ENCODE results near the gene PLEKHG4B.
"Not testable (repeated sequence)": the region's sequence is repeated elsewhere in the genome, so short reads cannot be mapped to it uniquely, and the experiment has no call there.

The PLEKHG4B gene, protein sequence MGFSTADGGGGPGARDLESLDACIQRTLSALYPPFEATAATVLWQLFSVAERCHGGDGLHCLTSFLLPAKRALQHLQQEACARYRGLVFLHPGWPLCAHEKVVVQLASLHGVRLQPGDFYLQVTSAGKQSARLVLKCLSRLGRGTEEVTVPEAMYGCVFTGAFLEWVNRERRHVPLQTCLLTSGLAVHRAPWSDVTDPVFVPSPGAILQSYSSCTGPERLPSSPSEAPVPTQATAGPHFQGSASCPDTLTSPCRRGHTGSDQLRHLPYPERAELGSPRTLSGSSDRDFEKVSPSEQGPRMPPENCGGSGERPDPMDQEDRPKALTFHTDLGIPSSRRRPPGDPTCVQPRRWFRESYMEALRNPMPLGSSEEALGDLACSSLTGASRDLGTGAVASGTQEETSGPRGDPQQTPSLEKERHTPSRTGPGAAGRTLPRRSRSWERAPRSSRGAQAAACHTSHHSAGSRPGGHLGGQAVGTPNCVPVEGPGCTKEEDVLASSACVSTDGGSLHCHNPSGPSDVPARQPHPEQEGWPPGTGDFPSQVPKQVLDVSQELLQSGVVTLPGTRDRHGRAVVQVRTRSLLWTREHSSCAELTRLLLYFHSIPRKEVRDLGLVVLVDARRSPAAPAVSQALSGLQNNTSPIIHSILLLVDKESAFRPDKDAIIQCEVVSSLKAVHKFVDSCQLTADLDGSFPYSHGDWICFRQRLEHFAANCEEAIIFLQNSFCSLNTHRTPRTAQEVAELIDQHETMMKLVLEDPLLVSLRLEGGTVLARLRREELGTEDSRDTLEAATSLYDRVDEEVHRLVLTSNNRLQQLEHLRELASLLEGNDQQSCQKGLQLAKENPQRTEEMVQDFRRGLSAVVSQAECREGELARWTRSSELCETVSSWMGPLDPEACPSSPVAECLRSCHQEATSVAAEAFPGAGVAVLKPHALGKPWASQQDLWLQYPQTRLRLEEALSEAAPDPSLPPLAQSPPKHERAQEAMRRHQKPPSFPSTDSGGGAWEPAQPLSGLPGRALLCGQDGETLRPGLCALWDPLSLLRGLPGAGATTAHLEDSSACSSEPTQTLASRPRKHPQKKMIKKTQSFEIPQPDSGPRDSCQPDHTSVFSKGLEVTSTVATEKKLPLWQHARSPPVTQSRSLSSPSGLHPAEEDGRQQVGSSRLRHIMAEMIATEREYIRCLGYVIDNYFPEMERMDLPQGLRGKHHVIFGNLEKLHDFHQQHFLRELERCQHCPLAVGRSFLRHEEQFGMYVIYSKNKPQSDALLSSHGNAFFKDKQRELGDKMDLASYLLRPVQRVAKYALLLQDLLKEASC (N-terminal part only)

DNA sequence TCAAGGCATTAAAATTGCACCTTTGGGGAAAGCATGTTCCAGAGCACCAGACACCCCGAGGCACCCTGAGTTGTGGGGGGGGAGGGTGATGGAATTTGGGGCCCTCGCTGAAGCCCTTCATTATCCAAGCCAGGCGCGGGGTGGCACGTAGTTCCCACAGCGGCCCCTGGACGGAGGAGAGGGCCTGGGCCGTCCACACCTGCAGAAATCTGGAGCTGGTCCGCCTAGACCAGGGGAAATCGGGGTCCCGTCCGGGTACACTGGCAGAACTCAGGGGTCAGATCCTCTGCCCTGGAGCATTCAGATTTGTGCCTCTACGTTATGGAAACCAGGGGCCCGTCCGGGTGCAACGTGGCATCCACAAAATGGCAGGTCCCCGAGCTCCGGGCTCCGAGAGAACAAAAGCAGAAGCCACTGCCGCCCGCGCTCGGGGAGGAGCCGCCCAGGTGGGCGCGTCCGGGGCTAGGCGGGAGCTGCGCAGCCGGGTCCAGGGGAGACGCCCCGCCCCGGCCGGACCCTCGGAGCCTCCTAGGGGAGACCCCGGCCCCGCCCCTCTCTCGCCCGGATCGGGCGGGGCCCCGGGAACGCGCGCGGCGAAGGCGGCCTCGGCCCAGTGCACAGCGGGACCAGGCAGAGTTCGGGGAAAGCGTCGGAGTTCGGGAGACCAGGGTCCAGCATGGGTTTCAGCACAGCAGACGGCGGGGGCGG, at the start of gene PLEKHG4B:
PLEKHG4B (plus strand) TSS at position 613 of the 708 bp plus-strand sequence; CDS start at position 677, 64 bp downstream.
- ATAC-seq: no peak

DNA sequence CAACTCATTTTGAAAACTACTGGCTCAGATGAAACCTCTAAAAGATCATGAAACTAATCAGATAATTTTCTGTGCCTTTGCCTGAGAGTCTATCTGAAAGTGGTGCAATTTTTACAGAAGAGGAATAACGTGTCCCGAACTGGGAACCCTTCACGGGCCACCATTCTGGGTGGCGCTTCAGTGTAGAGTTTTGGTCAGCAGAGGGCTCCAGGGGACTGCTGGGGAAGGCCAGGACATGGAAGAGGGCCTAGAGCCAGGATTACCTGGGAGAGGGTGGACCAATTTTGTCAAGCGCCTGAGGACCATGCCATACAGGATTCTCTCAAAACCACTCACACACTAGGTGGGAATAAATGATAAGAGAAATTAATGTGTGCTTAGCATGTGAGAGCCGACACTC, 49.7 kb upstream of the PLEKHG4B start:
- ATAC-seq: no peak

DNA sequence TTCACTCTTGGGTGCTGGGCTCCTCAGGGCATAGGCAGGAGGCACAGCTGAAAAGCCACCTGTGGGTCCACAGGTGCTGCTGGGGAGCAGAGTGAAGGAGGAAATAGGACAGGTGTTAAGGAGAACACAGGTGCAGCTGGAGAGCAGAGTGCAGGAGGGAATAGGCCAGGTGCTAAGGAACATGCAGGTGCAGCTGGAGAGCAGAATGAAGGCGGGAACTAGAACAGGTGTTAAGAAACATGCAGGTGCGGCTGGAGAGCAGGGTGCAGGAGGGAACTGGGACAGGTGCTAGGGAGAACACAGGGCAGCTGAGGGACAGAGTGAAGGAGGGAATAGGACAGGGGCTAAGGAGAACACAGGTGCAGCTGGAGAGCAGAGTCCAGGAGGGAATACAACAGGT, 43.8 kb upstream of the PLEKHG4B start:
- ATAC-seq: no peak

DNA sequence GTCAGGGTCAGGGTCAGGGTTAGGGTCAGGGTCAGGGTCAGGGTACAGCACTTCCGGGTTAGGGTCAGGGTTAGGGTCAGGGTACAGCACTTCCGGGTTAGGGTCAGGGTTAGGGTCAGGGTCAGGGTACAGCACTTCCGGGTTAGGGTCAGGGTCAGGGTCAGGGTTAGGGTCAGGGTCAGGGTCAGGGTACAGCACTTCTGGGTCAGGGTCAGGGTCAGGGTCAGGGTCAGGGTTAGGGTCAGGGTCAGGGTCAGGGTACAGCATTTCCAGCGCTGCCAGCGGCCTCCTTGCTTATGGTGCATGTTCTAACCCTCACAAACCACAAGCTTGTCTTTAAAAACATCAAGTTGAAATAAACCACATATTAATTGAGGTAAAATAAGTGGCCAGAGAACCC, 42.4 kb upstream of the PLEKHG4B start:
- ATAC-seq: not testable (repeated sequence)

DNA sequence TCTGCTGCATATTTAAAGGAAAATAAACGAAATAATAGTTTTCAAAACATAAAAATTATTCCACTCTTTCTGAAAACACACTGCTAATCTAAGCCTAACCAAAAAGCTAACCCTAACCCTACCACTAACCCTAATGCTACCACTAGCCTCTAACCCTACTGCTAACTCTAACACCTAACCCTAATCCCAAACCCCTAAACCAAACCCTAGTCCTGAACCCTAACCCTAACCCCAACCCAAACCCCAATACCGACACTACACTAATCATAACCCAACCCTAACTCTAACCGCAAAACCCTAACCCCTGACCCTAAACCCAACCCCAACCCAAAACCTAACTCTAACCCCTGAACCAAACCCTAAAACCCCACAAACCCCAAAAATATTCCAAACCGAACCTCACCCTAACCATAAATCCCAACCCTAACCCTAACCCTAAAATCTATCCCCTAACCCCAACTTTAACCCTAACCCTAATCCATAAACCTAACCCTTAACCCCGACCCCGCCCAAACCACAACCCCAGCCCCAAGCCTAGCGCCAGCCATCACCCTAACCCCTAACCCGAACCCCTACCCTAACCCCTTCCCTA, 41.9 kb upstream of the PLEKHG4B start:
- ATAC-seq: no peak

DNA sequence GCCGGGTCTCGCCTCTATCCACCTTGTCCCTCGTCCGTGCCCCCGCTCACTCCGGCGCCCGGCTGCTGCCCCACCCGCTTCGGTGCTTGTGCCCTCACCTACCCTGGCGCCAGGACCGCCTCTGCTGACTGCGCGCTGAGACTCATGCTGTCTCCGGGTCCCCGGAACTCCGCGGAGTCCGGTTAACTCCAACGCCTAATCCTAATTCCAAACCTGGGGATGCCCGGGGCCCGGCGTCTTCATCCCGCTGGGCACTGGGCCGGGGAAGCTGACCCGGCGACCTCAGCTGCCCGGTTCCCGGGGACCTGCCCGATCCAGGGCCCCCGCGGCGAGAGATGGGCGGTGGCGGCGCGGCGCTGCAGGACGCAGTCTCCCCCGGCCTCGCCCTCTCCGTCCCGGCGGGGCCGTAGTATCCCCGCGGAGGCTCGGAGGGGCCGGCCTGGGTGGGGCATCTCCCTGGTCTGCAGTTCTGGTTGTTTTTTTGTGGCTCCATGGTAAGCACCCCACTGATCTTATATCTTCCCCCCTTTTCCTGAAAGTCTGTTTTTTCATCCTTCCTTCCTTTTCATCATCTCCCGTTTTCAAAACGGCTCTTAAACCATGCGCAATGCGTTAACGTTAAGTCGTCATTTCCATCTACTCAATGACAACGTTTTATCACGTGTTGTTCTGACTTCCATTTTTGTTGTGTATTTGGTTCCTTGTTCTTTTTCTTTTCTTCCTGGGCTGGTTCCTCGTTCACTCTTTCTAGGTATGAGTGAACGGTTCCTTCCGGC, 41.1 kb upstream of the PLEKHG4B start:
- no peak for ATAC-seq

DNA sequence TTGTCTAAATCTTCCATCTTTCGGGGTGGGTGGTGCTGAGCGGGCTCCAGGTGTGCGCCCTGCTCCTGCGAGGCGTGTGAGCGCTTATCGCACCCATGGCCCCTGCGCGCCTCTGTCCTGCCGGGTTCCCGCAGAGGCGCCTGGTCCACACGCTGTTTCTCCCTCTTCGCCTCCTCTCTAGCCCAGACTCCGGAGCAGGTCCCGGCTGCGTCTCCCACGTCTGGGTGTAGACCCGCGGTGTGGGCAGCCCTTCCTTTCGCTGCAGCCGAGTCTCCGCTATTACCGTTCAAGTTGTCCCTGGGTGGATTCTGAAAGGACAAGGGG, 40.5 kb upstream of the PLEKHG4B start:
- ATAC-seq: no peak

DNA sequence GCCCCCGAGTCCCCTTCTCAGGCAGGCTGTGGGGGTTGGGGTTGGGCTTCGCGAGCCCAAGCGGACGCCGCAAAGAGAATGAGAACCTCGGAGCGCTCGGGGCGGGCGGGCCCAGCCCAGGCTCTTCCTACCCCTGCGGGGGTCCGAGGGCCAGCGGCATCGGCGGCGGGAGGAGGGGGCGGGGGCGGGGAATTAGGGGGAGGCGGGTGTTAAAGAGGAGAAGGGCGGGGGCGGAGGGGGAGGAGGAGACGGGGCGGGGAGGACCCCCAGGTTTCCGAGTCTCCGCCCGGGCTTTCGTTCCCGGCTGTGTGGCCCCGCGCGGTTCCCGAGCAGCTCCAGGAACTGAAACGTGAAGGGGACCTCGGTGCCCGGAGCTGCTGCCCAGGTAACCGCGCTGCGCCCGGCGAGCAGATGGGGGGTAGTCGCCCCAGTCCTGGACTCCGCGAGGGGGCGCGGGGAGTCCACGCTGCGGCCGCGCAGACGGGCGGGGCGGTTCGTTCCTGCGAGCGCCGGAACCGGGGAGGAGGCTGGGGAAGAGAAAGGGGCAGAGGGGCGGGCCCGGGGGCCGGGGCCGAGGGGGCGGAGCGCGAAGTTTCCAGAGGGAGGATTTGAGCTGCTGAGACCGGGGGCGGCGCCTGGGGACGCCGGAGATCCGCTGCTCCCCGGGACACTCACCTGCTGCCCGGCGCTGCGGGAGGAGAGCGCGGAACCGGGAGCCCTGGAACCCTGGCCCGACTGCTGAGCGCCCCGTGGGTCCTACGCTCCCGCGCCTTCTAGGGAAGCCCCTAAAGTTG, 38.4 kb upstream of the PLEKHG4B start:
- ATAC-seq: peak; percentile 27 to 28

DNA sequence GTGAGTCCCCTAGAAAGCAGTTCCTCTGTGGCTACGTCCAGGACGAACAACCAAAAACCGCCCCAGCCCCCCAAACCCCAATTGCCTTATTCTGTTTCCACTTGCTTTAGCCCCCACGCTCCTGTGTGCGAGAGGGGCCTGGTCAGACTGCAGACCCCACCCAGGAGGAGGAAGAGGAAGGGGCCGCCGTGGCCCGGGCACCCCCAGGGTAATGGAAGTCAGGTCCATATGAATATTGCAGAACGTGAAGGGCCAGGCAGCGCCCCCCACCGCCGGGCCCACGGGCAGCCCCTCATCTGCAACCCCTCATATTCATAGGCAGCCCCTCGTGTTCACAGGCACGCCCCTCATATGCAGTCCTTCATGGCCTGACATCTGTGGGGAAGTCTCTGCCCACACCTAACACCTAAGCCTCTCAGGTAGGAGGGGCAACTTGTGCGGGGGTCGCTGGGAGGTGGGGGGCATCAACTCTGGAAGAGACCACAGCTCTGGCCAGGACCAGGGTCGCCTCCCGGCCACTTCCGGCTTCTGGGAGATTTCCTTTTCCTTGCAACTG, 37.7 kb upstream of the PLEKHG4B start:
- ATAC-seq: no peak

DNA sequence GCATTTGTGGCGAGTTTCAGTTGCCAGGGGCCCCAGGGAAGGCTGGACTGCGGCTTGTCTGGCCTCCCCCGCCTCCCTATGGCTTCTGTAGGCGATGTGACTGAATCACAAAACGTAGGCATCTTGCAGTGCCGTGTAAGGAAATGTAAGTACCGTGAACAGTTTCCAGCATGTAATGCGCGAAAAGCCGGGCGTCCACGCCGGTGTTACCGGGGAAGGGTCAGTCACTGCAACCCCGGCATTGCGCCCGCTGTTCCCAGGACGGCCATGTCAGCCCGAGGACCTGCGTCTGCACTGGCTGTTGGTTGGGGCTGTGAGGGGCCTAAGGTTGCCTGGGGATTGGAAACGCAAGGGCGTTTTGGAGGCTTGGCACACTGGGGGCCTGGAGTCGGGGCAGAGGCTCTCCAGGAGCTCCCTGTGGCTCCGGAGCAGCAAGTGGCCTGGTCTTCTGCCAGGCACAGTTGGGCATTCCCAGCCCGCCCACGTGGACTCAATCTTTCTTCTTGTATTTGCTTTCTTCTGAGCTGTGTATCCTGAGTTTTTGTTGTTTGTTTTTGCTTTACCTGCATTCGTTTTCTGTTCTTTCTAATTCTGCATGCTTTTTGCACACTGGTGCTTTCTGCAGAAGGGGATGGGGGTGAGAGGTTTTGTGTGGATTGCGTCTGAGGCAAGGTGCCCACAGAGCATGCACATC, 36.9 kb upstream of the PLEKHG4B start:
- no peak for ATAC-seq

DNA sequence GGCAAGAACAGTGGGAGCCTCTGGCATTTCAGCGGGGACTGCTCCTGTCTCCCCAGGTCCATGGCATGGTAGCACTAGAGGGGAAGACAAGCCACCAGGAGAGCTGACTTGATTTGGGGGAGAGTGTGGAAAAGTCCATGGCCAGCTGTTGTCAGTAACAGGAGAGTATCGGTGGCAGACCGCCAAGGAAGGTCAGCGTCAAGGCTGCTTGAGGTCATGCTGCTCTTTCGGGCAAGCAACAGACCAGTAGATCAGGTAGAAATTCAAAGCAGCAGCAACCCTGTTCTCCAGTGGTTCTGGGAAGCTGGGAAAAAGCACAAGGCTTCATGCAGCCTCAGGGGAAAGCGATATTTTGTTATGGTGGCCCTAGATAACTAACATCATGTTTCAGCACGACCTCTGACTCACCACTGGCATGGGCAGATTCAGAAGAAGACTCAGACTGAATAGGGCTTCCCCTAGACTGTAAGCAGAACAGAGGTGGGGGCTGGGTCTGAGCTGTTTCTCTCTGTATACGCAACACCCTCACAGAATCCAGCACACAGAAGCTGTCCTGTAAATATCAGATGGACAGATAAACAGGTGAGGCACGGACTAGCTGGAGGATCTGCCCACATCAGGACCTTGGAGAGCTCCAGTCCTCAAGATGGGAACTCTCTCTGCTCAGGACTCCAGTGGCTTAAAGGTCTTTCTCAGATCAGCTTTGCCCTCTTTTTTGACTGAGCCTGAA, 35.2 kb upstream of the PLEKHG4B start:
- ATAC-seq: no peak

DNA sequence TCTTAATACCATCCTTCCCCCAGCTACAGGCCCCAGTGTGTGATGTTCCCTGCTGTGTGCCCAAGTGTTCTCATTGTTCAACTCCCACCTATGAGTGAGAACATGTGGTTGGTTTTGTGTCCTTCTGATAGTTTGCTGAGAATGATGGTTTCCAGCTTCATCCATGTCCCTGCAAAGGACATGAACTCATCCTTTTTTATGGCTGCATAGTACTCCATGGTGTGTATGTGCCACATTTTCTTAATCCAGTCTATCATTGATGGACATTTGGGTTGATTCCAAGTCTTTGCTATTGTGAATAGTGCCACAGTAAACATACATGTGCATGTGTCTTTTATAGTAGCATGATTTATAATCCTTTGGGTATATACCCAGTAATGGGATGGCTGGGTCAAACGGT, 31.7 kb upstream of the PLEKHG4B start:
- not testable (repeated sequence) for ATAC-seq

DNA sequence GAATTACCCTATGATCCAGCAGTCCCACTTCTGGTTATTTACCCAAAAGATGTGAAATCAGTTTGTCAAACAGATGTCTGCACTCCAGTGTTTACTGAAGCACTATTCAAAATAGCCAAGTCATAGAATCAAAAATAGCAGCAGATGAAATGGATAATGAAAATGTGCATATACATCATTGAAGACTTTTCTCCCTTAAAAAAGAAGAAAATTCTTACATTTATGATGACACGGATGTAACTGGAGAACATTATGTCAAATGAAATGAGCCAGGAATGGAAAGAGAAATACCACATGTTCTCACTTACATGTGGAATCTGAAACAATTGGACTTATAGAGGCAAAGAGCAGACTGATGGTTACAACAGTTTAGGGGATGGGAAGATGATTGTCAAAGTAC, 21.5 kb upstream of the PLEKHG4B start:
- no peak for ATAC-seq

DNA sequence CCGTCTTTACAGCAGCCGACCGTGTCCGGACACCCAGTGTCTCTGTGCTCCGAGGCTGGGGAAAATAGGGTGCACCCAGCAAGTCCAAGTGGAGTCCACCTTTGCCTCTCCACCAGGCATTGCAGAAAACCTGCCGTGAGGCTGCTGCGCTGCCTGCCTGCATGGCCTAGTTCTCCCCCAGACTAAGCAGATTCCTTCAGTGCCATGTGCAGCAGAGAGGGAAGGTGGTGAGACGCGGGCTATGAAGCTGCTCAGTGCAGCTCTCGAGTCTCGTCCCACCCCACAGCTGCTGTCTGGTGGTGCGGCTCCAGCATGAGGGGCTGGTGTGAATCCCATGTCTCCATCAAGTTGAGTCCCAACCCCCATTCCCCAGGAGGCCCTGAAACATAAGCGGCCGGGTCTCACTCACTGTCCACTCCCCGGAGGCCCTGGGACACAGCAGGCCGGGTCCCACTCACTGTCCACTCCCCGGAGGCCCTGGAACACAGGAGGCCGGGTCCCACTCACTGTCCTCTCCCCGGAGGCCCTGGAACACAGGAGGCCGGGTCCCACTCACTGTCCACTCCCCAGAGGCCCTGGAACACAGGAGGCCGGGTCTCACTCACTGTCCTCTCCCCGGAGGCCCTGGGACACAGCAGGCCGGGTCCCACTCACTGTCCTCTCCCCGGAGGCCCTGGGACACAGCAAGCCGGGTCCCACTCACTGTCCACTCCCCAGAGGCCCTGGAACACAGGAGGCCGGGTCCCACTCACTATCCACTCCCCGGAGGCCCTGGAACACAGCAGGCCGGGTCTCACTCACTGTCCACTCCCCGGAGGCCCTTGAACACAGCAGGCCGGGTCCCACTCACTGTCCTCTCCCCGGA, 19.4 kb upstream of the PLEKHG4B start:
- not testable (repeated sequence) for ATAC-seq

DNA sequence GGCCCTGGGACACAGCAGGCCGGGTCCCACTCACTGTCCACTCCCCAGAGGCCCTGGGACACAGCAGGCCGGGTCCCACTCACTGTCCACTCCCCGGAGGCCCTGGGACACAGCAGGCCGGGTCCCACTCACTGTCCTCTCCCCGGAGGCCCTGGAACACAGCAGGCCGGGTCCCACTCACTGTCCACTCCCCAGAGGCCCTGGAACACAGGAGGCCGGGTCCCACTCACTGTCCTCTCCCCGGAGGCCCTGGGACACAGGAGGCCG, 18.9 kb upstream of the PLEKHG4B start:
- not testable (repeated sequence) for ATAC-seq

DNA sequence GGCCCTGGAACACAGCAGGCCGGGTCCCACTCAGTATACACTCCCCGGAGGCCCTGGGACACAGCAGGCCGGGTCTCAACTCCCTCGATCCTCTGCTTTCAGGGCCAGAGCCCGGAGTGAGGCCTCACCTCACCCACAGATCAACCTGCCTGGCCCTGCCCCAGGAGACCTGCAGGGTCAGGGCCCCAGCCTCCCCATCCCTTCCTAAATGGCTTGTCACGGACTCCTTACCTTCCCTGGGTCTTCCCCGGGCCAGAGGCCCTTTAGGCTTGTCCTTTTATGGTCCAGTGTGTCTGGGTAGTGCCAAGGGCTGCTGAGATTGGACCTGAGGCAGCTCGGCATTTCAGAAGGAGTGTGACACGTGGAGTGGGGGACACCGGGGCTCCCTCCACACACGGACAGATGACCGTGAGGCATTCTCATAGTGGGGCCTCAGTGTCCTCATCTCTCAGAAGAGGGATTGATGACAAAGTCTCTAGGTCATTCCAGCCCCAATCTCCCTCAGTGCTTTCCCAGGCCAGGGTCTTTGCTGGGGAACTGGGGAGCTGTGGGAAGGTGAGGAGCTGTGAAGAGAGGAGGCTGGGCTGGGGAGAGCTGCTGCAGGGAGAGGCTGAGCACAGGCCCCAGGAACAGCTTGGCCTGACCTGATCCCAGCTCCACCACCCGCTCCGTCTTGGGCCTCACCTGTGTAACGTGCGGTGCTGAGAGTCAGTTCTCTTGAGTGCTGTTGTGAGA, 18.0 kb upstream of the PLEKHG4B start:
- ATAC-seq: no peak

DNA sequence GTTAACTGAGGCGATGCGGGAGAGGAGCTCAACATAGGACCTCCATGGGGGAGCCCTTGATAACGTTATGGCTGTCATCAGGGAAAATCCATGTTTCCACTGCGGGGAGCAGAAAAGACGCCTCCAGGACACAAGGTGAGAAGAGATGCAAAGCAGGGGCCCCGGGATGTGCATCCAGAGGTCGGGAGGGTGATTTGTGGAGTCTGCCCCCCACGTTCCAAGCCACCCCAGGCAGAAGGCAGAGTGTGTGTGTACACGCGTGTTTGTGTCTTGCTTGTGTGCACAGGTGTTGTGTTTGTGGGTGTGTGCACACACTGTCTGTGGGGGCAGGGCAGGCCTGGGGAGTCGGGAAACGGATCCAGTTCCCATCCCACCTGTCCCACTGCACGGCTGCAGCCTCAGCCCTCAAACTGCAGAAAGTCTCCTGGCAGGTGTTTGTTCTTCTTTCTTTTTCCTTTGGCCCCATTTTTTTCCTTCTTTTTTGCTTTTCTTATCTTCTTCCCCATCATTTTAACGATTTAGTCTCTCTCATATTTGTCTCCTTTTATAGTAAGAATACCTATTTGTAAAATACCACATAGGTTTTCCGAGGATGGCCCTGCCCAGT, 17.4 kb upstream of the PLEKHG4B start:
- no peak for ATAC-seq
